Spinal cord (tissue), 10 donors: ENCODE measurements around the gene EFEMP1. TPM values are rescaled to one million over a fixed set of nuclear protein-coding genes. Genes with fewer than 3 reads are reported as not detected.

Source experiments
- DNase-seq, 6 donors: peaks; one replicate each; pipeline versions ENCODE4 v3.0.0 to v3.0.0-alpha.2; 2013 to 2015; ENCODE audit warnings: low spot score in 6 of 6, low read depth in 4 of 6
- H3K27ac ChIP-seq: one replicate; pipeline ENCODE4 v1.5.1; 2013; ENCODE audit warnings: low read depth, low read length, control low read depth
- H3K27me3 ChIP-seq: one replicate; pipeline ENCODE4 v1.6.1; 2013; ENCODE audit warnings: low read length; ENCODE audit not compliant: control insufficient read depth, insufficient read depth
- H3K36me3 ChIP-seq: one replicate; pipeline ENCODE4 v1.6.1; 2013; ENCODE audit warnings: low read length; ENCODE audit not compliant: control insufficient read depth, insufficient read depth
- H3K4me1 ChIP-seq: one replicate; pipeline ENCODE4 v1.6.1; 2013; ENCODE audit warnings: low read length; ENCODE audit not compliant: control insufficient read depth, insufficient read depth
- H3K4me3 ChIP-seq: one replicate; pipeline ENCODE4 v1.5.1; 2013; ENCODE audit warnings: low read depth, low read length, control low read depth
- H3K9me3 ChIP-seq: one replicate; pipeline ENCODE4 v1.6.1; 2013; ENCODE audit warnings: low read length; ENCODE audit not compliant: control insufficient read depth, insufficient read depth
- WGBS: methylation state at CpG from one replicate; pipeline ENCODE4 v1.1.5; 2013; ENCODE audit warnings: missing lambda C conversion rate; ENCODE audit not compliant: insufficient coverage; 5-methylcytosine and 5-hydroxymethylcytosine counted together
- polyA plus RNA-seq, 2 donors: library from polyadenylated mRNA; unstranded; fragments of 120-200 nt; gene quantifications; one replicate each; pipeline ENCODE4 v1.2.1, GENCODE V29; 2013; ENCODE audit not compliant: insufficient read length in 2 of 2
- total RNA-seq, 2 donors: library from RNA; depleted of rRNA in 1 of 2; stranded (reverse); fragments of 120-200 nt in 1 of 2; fragments of >200 nt in 1 of 2; gene quantifications; one replicate each; pipeline versions ENCODE4 v1.2.3 to v1.2.4, GENCODE V29; 2013 to 2014
- donor health status: healthy.

The EFEMP1 gene
- total and polyA plus RNA-seq, 4 donors = 30.7 to 197 (median 64.4) TPM

- peak in 1 of 6 donors; percentile 32 for DNase-seq
- Histone ChIP-seq H3K27me3 (no peaks in the 10 kb centered on the region), H3K27ac (no peak overlapping the region), H3K9me3 (no peaks in the 10 kb centered on the region), H3K4me1 (no peaks in the 10 kb centered on the region), H3K36me3 (no peaks in the 10 kb centered on the region), H3K4me3 (no peak overlapping the region)
- WGBS = no CpG with 5 or more reads among the region's 3 CpGs
These were observed 33.6 kb upstream of the EFEMP1 start for GRCh38 chr2:55957142-55957541.

GRCh38 chr2:55954306-55955035 is 30.9 kb upstream of the EFEMP1 start:
- no CpG with 5 or more reads among the region's 4 CpGs for WGBS

GRCh38 chr2:55952415-55952814 is 28.8 kb upstream of the EFEMP1 start:
- no peak for DNase-seq
- no peaks in the 10 kb centered on the region for H3K4me1 ChIP-seq
- H3K4me3 ChIP-seq = no peak overlapping the region
- H3K9me3 ChIP-seq = no peaks in the 10 kb centered on the region
- no peaks in the 10 kb centered on the region for H3K27me3 ChIP-seq
- no peaks in the 10 kb centered on the region for H3K36me3 ChIP-seq
- no peak overlapping the region for H3K27ac ChIP-seq
- WGBS = 81% methylated on average over 4 of the region's 4 CpGs

More at GRCh38 chr2:55954306-55955035, 30.9 kb upstream of the EFEMP1 start:
- H3K9me3 ChIP-seq = no peaks in the 10 kb centered on the region
- H3K36me3 ChIP-seq = no peaks in the 10 kb centered on the region
- peak in 1 of 6 donors; percentile 43 for DNase-seq
- no peak overlapping the region for H3K27ac ChIP-seq
- no peaks in the 10 kb centered on the region for H3K4me1 ChIP-seq
- H3K4me3 ChIP-seq = no peak overlapping the region
- no peaks in the 10 kb centered on the region for H3K27me3 ChIP-seq

- DNase-seq = no peak
- Histone ChIP-seq H3K27ac (no peak overlapping the region), H3K9me3 (no peaks in the 10 kb centered on the region), H3K27me3 (no peaks in the 10 kb centered on the region), H3K4me1 (no peaks in the 10 kb centered on the region), H3K36me3 (no peaks in the 10 kb centered on the region), H3K4me3 (no peak overlapping the region)
- 100% methylated on average over 2 of the region's 5 CpGs for whole genome bisulfite sequencing
These were observed 28.0 kb upstream of the EFEMP1 start for GRCh38 chr2:55951533-55951932.

GRCh38 chr2:55949613-55950012 is 26.0 kb upstream of the EFEMP1 start:
- Histone ChIP-seq H3K9me3 (no peaks in the 10 kb centered on the region), H3K36me3 (no peaks in the 10 kb centered on the region), H3K27me3 (no peaks in the 10 kb centered on the region), H3K27ac (no peak overlapping the region), H3K4me1 (no peaks in the 10 kb centered on the region), H3K4me3 (no peak overlapping the region)
- no CpG with 5 or more reads among the region's 2 CpGs for WGBS
- DNase-seq = no peak

GRCh38 chr2:55949211-55949610 is 25.6 kb upstream of the EFEMP1 start:
- Histone ChIP-seq H3K27me3 (no peaks in the 10 kb centered on the region), H3K4me1 (no peaks in the 10 kb centered on the region), H3K9me3 (no peaks in the 10 kb centered on the region), H3K4me3 (no peak overlapping the region), H3K27ac (no peak overlapping the region), H3K36me3 (no peaks in the 10 kb centered on the region)
- DNase-seq = no peak

GRCh38 chr2:55948176-55948923 is 24.8 kb upstream of the EFEMP1 start:
- DNase-seq = no peak
- Histone ChIP-seq H3K27me3 (no peaks in the 10 kb centered on the region), H3K36me3 (no peaks in the 10 kb centered on the region), H3K4me3 (no peak overlapping the region), H3K27ac (no peak overlapping the region), H3K4me1 (no peaks in the 10 kb centered on the region), H3K9me3 (no peaks in the 10 kb centered on the region)

- no peak overlapping the region for H3K27ac ChIP-seq
- no peak for DNase-seq
- no CpG with 5 or more reads among the region's 4 CpGs for WGBS
- H3K27me3 ChIP-seq = no peaks in the 10 kb centered on the region
- no peaks in the 10 kb centered on the region for H3K36me3 ChIP-seq
- no peak overlapping the region for H3K4me3 ChIP-seq
- H3K4me1 ChIP-seq = no peaks in the 10 kb centered on the region
- H3K9me3 ChIP-seq = no peaks in the 10 kb centered on the region
These were observed 24.2 kb upstream of the EFEMP1 start for GRCh38 chr2:55947752-55948151.

GRCh38 chr2:55946793-55947192 is 23.2 kb upstream of the EFEMP1 start:
- DNase-seq = no peak
- Histone ChIP-seq H3K27me3 (no peaks in the 10 kb centered on the region), H3K4me3 (no peak overlapping the region), H3K4me1 (no peaks in the 10 kb centered on the region), H3K9me3 (no peaks in the 10 kb centered on the region), H3K27ac (no peak overlapping the region), H3K36me3 (no peaks in the 10 kb centered on the region)
- WGBS = no CpG with 5 or more reads among the region's 1 CpG

- WGBS = no CpG with 5 or more reads among the region's 1 CpG
- H3K27me3 ChIP-seq = no peaks in the 10 kb centered on the region
- H3K4me3 ChIP-seq = no peak overlapping the region
- H3K36me3 ChIP-seq = no peaks in the 10 kb centered on the region
- H3K9me3 ChIP-seq = no peaks in the 10 kb centered on the region
- no peaks in the 10 kb centered on the region for H3K4me1 ChIP-seq
- no peak overlapping the region for H3K27ac ChIP-seq
- no peak for DNase-seq
These were observed 19.9 kb upstream of the EFEMP1 start for GRCh38 chr2:55943466-55943865.
